Activated T-helper 9 cell treated with anti-CD3 and anti-CD28 coated beads, Interleukin-2, amount 50 U/mL, for 16 hours (primary cell): ENCODE measurements around the gene PCOLCE2.
"Not testable (repeated sequence)": the region's sequence is repeated elsewhere in the genome, so short reads cannot be mapped to it uniquely, and the experiment has no call there.

Experiments used
- DNase-seq: peaks from one replicate; pipeline ENCODE4 v3.0.0-alpha.2; 2020; ENCODE audit warnings: low read depth

Gene PCOLCE2

GRCh38 chr3:142898346-142899213, 9.7 kb upstream of the PCOLCE2 start:
- DNase-seq: no peak

DNA sequence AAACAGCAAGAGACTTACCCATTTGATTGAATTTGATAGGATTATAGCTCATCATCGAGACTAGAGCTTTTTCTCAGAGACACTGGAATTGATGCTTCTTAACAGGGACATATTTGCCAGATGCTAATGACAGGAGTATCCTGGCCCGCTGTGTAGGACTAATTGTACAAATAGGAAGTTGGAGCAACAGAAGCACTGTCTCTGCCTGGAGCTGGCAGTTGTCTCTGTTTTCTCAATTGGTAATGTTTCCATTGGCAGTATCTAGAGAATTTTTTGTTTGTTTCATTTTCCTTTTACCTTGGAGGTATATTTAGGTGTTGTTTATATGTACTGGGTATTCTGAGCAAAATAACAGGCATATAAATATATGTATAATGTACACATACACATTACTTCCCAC, 8.9 kb upstream of the PCOLCE2 start:
- no peak for DNase-seq

DNA sequence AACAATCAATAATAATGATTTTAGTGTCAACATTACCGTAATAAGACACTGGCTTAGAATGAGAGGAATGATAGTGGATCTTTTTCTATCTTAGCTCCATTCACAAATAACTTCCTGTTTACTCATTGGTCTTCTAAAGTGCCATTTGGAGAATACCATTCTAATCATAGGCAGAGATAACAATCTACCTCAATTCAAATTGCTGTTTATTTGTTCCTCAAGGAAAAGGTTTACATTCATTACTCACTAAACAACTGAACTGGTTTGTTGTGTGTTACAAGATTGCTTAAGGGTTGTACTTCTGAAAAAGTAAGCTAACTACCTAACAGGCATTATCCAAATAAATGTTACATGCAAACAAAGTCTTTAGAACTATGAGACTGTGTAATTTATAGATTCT, 8.1 kb upstream of the PCOLCE2 start:
- DNase-seq: no peak

DNA sequence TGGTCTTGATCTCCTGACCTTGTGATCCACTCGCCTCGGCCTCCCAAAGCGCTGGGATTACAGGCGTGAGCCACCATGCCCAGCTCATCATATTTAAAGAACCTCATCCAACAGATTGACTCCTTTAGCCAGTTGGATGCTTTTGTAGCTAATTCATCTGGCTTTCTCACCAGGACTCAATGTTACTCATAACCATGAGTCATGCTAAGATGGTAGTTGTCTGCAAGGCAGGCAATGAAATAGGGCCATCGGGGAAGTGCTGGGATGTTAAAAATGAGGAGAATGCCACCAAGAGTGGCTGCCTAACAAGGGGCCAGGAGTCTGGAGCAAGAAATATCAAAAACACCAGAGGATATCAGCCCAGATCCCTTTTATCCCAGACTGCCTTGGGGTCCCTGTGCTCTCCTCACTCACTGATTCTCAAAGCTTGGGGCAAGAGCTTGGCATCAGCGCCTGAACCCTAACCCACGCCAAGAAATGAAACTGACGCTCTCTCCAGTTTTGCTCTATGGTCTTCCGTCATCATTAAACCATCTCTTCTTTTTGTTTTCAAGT, 7.4 kb upstream of the PCOLCE2 start:
- DNase-seq: no peak

GRCh38 chr3:142894493-142894892, 5.6 kb upstream of the PCOLCE2 start:
- DNase-seq: no peak

DNA sequence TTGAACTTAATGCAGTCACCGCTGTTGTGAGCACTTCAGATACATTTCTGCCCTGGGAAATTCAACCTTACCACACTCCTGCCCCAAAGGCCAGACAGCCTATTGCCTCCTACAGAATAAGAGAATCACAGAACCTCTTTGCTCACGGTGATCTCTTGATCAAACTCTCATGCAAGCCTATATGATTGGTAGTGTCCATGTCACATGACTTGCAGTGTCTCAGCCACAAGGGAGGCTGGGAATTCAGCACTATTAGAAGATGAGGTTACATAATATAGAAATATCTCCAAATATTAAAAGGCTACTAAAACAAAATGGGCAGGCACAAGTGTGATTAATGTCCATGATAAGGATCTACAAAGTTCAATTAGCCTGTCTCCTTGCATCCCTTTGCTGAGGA, 3.8 kb upstream of the PCOLCE2 start:
- no peak for DNase-seq

DNA sequence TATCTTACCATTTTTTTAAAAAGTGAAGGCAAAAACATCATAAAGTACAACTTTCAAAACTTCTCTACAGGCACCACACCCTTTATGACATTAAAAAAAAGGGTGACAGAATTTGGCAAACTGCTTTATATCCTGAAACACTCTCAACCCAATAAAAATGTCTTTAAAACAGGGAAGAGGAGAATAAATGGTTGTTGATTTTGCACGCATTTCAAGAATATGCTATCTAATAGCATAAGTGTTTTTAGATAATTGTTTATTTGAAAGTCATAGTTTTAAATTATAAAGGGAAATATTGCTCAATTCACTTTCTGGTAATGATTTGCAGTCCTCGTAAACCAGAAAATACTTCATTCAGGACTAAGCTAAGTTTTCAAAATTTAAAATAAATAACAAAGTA, 1.7 kb upstream of the PCOLCE2 start:
- no peak for DNase-seq

DNA sequence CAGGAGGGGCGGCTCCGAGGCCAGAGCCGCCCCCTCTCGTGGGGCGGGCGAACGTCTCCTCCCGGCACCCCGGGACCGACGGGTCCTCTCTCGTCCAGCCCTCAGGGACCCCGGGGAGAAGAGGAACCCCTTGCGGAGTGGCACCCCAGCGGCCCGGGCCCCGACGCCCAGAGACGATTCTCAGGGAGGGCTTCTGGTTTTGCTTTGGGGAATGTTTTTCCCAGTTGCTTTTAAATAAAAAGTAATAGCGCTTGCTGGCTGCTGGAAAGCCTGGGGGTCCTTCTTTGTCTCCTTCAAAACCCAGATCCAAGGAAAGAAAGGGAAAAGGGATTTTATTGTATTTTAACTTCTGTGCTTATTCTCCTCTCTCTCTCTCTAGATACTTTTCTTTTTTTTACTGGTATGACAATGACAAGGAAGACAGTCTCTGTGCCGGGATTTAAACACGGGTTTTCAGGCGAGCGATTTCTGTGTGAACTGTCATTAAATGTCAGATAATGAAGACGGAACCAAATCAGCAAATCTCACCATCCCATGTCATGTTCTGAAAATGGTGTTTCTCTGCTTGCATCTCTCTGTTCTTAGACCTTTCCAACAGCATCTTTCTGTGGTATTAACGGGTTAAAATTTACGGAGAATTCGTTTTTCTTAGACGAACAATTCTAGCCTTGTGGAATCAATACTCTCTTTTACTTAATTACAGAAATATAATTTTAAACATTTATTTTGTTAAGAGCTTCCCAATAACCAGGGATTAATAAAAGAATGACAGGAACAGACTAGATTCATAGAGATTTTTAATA, 530 bp upstream of the PCOLCE2 start:
- DNase-seq: no peak

GRCh38 chr3:142888099-142888480, 793 bp downstream of the PCOLCE2 start:
- DNase-seq: no peak

GRCh38 chr3:142886940-142887339, 1.9 kb downstream of the PCOLCE2 start:
- no peak for DNase-seq

DNA sequence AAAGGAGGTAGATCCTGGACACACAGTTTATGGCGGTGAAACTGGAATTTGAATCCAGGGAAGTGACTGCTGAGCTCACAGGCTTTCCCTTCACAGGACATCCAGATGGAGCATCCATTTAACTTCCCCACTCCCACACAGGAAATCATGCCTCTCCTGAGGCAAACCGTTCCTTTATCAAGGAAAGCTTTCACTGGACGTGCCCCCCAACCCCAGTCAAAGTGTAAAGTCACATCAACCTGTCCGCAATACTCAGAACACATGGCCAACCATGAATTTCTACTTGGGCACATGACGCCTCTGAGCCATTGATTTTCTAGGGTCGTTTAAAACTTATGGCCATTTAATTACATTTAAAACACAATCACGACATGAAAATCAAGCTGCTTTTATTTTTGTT, 2.9 kb downstream of the PCOLCE2 start:
- DNase-seq: no peak

DNA sequence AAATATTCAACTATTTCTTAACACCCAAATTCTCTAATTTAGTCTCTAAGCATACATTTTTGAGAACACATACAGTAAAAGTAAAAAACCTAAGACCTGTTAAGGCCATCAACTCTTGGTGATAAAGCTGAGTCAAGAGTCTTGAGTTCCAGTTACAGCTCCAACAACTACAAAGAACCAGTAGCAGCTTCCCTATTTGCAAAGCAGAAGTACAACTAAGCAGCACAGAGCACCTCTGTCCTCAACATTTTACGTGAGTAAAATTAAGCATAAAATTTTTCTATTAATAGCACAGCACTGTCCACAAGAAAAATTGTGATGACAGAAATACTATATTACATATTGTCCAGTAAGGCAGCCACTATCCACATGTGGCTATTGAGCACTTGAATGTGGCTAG, 4.4 kb downstream of the PCOLCE2 start:
- DNase-seq: no peak

- not testable (repeated sequence) for DNase-seq
Observed at GRCh38 chr3:142883534-142883933, 5.3 kb downstream of the PCOLCE2 start.

DNA sequence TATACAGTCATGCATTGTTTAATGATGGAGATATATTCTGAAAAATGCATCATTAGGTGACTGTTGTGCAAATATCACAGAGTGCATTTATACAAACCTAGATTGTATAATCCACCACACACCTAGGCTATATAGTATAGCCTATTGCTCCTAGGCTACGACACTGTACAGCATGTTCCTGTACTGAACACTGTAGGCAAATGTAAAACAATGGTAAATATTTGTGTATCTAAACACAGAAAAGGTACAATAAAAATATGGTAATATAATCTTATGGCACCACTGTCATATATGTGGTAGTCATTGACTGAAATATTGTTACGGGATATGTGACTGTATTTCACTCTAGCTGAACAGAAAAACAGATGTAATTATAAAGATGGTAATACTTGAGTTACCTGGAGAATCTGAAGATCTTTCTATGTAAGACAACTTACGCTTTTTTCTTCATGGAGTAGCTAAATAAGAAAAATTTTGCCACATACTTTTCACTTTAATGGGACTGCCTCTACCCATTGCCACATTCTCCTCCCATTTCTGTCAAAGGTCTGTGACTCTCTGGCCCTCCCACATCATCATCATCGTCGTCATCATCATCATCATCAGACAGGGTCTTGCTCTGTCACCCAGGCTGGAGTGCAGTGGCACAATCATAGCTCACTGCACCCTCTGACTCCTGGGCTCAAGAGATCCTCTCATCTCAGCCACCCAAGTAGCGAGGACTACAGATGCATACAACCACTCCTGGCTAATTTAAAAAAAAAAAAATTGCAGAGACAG, 7.2 kb downstream of the PCOLCE2 start:
- no peak for DNase-seq

DNA sequence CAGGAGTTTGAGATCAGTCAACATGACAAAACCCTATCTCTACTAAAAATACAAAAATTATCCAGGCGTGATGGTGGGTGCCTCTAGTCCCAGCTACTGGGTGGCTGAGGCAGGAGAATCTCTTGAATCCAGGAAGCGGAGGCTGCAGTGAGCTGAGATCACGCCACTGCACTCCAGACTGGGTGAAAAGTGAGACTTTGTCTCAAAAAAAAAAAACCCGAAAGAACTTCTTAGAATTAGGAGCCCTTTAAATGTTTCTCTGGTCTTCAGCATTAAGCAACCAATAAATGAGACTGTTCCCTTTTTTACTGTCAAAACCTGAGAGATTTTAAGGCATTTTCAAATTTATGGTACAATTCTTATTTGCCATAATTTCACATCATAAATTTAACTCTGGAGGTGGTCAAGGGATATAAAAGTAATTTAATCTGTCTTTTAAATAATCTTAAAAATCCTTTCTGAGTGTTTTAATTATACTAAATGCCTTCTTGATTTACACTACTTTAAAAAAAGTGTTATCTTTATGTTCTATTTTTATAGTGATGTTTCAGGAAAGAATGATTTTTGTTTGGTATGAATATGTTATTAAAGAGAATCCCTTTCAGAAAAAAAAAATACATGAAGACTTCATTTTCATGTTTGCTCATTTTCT, 10.1 kb downstream of the PCOLCE2 start:
- no peak for DNase-seq

DNA sequence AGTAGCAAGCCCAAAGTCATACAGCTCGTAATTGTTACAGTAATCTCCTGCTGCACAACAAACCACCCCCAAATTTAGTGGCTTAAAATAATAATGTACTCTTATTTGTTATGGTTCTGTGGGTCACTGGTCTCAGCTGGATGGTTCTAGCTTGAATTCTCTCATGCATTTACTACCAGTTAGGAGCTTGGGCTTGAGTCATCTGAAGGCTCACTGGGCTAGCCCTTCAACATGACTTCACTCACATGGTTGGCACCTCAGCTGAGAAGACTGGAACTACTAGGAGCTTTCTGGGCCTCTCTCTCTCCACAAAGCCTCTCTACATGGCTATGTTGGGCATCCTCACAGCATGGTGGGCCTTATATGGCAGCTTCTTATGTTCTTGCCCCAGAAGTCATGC, 12.5 kb downstream of the PCOLCE2 start:
- DNase-seq: no peak

DNA sequence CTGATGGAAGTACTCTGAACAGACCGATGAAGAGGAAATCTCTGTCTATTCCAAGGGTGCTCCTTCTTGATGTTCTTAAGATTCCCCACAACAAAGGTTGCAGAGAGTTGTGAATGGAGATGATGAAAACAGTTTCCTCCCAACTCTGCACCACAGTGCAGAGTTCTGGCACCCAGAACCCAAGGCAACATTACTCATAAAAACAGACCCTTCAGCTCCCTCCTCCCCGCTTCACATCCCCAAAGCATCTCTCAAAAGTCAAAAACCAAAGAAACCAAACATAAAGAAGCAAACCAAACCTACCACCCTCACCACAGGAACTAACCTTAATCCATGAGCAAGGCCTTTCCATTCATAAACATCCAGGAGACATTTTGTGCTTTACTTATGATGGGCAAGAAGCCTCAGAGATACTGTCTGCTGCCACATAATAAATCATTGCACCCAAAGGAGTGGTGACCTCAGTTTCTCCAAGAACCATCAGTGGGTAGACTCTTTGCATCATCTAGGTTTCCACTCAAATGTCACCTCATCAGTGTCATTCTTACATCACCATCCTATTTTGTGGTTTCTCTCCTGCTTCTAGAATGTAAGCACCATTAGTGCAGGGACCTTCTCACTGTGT, 13.2 kb downstream of the PCOLCE2 start:
- DNase-seq: no peak

DNA sequence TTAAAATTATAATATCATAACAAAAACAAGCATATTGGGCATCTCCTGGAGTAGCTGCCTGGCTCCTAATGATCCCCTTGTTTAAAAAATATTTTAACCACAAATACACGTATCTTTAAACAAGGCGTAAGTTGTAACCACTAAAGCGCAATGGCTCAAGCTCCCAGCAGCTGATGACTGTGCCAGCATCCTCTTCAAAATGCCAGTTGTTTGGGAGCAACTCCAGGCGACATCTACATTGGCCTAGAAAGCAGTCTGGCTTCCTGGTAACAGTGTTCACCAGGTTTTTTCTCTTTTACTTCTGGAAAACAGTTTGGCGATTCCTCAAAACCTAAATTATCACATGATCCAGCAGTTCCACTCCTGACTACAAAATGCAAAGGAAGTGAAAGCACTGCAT, 13.8 kb downstream of the PCOLCE2 start:
- no peak for DNase-seq

GRCh38 chr3:142868382-142868781, 20.5 kb downstream of the PCOLCE2 start:
- not testable (repeated sequence) for DNase-seq

DNA sequence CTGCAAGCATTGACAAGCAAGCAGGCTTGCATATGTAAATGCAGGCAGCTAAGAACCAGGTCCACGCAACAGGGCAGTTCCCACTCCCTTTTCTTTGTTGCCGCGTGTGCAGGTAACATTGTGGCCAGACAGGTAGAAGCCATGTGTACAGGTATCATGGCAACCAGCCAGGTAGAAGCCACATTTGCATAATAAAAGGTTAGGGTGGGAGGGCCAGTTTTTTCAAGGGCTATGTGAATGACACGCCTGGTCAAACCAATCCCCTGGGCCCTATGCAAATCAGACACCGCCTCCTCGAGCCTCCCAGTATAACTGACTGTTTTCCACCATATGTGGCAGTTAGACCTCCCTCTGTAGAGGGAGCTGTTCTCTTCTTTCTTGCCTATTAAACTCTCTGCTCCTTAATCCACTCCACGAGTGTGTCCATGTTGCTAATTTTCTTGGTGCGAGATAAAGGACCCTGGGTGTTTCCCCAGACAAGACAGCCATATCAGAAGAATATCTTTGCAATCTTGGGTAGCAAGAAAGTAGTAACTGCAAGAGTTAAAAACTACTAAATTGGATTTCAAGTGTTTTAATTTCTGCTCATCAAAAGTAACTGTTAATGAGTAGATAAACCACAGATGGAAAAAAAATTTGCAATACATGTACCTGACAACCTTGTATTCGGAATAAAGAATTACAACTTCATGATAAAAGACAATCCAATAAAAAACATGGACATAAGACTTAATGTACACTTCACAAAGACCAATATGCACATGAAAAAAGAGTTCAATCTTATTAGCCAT, 21.8 kb downstream of the PCOLCE2 start:
- no peak for DNase-seq
